Small intestine (tissue), 7 donors: Measurements from ENCODE around the gene RUNX1. TPM values are rescaled to one million over a fixed set of nuclear protein-coding genes. Genes with fewer than 3 reads are reported as not detected.
A peak's percentile ranks its signal among the peaks of the same experiment; 100 is the strongest.

Experiments used
- DNase-seq, 2 donors: peaks; one replicate each; pipeline versions ENCODE4 v3.0.0 to v3.0.0-alpha.2; 2013
- FAIRE-seq: peaks from 2 replicates; lab custom pipeline; 2012; peaks lifted over from hg19 to GRCh38; lab: Jason Lieb, UNC
- H3K27ac ChIP-seq, 3 donors: one replicate each; pipeline ENCODE4 v1.5.1; 2013; ENCODE audit warnings: low read length in 2 of 3, mild to moderate bottlenecking in 2 of 3, control low read depth in 1 of 3, inconsistent platforms in 1 of 3, low read depth in 1 of 3, moderate library complexity in 1 of 3
- H3K27me3 ChIP-seq, 3 donors: one replicate each; pipeline ENCODE4 v1.6.1; 2013; ENCODE audit warnings: low read length in 3 of 3, inconsistent platforms in 1 of 3; ENCODE audit not compliant: control insufficient read depth in 3 of 3, insufficient read depth in 3 of 3
- H3K36me3 ChIP-seq, 3 donors: one replicate each; pipeline ENCODE4 v1.6.1; 2013; ENCODE audit warnings: low read length in 3 of 3, inconsistent platforms in 1 of 3, low read depth in 1 of 3, mild to moderate bottlenecking in 1 of 3, moderate library complexity in 1 of 3; ENCODE audit not compliant: control insufficient read depth in 3 of 3, insufficient read depth in 2 of 3
- H3K4me1 ChIP-seq, 3 donors: one replicate each; pipeline ENCODE4 v1.6.1; 2013; ENCODE audit warnings: low read length in 2 of 3, inconsistent platforms in 1 of 3, low read depth in 1 of 3, mild to moderate bottlenecking in 1 of 3, moderate library complexity in 1 of 3; ENCODE audit not compliant: control insufficient read depth in 3 of 3, insufficient read depth in 2 of 3
- H3K4me3 ChIP-seq, 3 donors: one replicate each; pipeline ENCODE4 v1.5.1; 2013; ENCODE audit warnings: low read length in 3 of 3, control low read depth in 1 of 3, inconsistent platforms in 1 of 3, low read depth in 1 of 3, mild to moderate bottlenecking in 1 of 3, moderate library complexity in 1 of 3
- H3K9me3 ChIP-seq, 2 donors: one replicate each; pipeline ENCODE4 v1.6.1; 2013; ENCODE audit warnings: low read depth in 1 of 2, low read length in 1 of 2; ENCODE audit not compliant: control insufficient read depth in 2 of 2, insufficient read depth in 1 of 2
- WGBS, 3 donors: extraction: QIAGEN DNeasy Blood & Tissue Kit; methylation state at CpG; one replicate each; pipeline ENCODE4 v1.1.7; 2013; 5-methylcytosine and 5-hydroxymethylcytosine counted together
- polyA plus RNA-seq, 4 donors: library from polyadenylated mRNA; stranded (reverse) in 3 of 4; unstranded in 1 of 4; fragments of 200-250 nt in 3 of 4; fragments of 120-200 nt in 1 of 4; gene quantifications; one replicate each; pipeline versions ENCODE4 v1.2.1 to v1.2.3, GENCODE V29; 2013
- donor health status: healthy with polysubstance abuse.
- donor health status: control.
- donor health status: control.
- donor health status: Bipolar disorder and iron deficiency.
- donor health status: healthy.

Gene RUNX1
- polyA plus RNA-seq, 4 donors: 2.5 to 6.2 (median 4.5) TPM

GRCh38 chr21:34748862-34749261, 300.2 kb downstream of the RUNX1 start:
- H3K27ac ChIP-seq: no peak overlapping the region
- H3K4me1 ChIP-seq: no peaks in the 10 kb centered on the region
- no peak overlapping the region for H3K4me3 ChIP-seq
- H3K36me3 ChIP-seq: no peaks in the 10 kb centered on the region
- 7 to 62% (median 31%) methylated on average over 3 of the region's 3 CpGs for WGBS, 3 donors
- no peak for DNase-seq
- H3K9me3 ChIP-seq: no peaks in the 10 kb centered on the region
- no peaks in the 10 kb centered on the region for H3K27me3 ChIP-seq
- FAIRE-seq: no peak

- H3K27me3 ChIP-seq: no peaks in the 10 kb centered on the region
- DNase-seq (peak; percentile 76 to 83), FAIRE-seq (no peak)
- no peaks in the 10 kb centered on the region for H3K36me3 ChIP-seq
- WGBS, 3 donors: 33 to 43% (median 38%) methylated on average over 21 of the region's 21 CpGs
- H3K4me3 ChIP-seq: peak overlapping the region in 1 of 3 donors; percentile 23
- H3K4me1 ChIP-seq: no peaks in the 10 kb centered on the region
- H3K9me3 ChIP-seq: no peaks in the 10 kb centered on the region
- H3K27ac ChIP-seq: no peak overlapping the region
These were observed 303.4 kb downstream of the RUNX1 start for GRCh38 chr21:34745557-34746255.

- Histone ChIP-seq H3K27ac (no peak overlapping the region), H3K4me1 (no peaks in the 10 kb centered on the region), H3K4me3 (no peak overlapping the region), H3K36me3 (no peaks in the 10 kb centered on the region), H3K9me3 (no peaks in the 10 kb centered on the region), H3K27me3 (no peaks in the 10 kb centered on the region)
- FAIRE-seq: no peak
- 1 to 29% (median 7%) methylated on average over 3 of the region's 3 CpGs for WGBS, 3 donors
- DNase-seq: no peak
These were observed 304.3 kb downstream of the RUNX1 start for GRCh38 chr21:34744801-34745200.

DNA sequence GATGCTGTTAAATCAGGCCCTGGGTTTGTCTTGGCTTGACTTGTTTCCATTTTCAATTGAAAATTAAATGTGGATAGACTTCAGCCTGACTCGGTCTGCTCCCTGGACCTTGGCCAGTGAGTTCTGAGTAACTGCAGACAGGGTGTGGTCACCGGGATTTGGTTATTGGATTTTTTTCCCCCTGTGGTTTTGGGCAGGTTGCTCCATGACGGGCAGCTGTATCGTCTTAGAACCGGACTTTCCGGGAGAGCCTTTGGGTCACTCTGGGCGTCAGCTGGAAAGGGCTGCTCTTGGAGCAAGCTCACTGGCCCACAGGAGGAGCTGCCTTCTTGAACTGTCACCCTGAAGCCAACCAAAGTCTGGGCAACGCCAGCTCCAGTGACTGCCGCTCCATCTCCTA, 305.3 kb downstream of the RUNX1 start:
- no peaks in the 10 kb centered on the region for H3K36me3 ChIP-seq
- H3K4me3 ChIP-seq: no peak overlapping the region
- WGBS, 3 donors: 24 to 57% (median 47%) methylated on average over 9 of the region's 9 CpGs
- H3K27me3 ChIP-seq: no peaks in the 10 kb centered on the region
- H3K27ac ChIP-seq: no peak overlapping the region
- no peaks in the 10 kb centered on the region for H3K9me3 ChIP-seq
- H3K4me1 ChIP-seq: no peaks in the 10 kb centered on the region
- DNase-seq (peak in 1 of 2 donors; percentile 51), FAIRE-seq (no peak)

DNA sequence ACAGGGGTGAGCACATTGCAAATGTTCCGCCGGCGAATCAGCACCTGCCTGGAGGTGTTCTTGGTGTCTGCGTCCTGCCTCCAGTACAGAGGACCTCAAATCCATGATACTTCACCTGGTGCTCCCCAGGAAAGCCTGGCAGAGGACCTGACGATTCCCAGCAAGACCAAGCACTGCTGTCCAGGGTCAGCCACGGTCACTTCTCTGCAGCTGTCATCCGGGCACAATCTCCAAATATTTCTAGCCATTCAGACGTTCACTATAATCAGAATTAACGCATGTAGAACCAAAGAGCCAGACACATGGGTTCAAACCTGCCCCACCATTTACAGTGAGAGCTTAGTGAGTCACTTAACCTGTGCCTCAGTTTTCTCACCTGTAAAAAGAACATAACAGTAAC, 305.8 kb downstream of the RUNX1 start:
- 84 to 90% (median 89%) methylated on average over 9 of the region's 9 CpGs for WGBS, 3 donors
- DNase-seq (no peak), FAIRE-seq (no peak)
- no peak overlapping the region for H3K4me3 ChIP-seq
- H3K9me3 ChIP-seq: no peaks in the 10 kb centered on the region
- no peak overlapping the region for H3K27ac ChIP-seq
- no peaks in the 10 kb centered on the region for H3K27me3 ChIP-seq
- H3K4me1 ChIP-seq: no peaks in the 10 kb centered on the region
- H3K36me3 ChIP-seq: no peaks in the 10 kb centered on the region

DNA sequence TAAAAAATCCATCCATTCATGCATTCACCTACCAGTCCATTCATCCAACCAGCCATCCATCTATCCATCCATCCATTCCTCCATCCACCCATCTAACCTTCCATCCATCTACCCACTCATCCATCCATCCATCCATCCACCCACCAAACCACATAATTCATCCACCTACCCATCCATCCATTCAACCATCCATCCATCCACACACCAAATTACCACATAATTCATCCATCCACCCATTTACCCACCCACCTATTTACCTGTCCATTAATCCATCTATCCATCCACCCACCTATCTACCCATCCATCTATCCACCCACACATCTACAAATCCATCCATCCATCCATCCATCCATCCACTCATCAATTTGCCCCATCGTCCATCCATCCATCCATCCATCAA, 308.9 kb downstream of the RUNX1 start:
- WGBS, 3 donors: 81 to 93% (median 84%) methylated on average over 1 of the region's 1 CpG
- Histone ChIP-seq H3K9me3 (no peaks in the 10 kb centered on the region), H3K27me3 (no peaks in the 10 kb centered on the region), H3K36me3 (no peaks in the 10 kb centered on the region), H3K4me1 (no peaks in the 10 kb centered on the region), H3K27ac (no peak overlapping the region), H3K4me3 (no peak overlapping the region)
- DNase-seq (no peak), FAIRE-seq (no peak)
